WTC11 (cell line): ENCODE data around the gene CLUH.
A peak's percentile ranks its signal among the peaks of the same experiment; 100 is the strongest.

Experiments
- ATF1 ChIP-seq: sonication (generic); formaldehyde crosslinking; IDR thresholded peaks from 2 replicates; pipeline ENCODE4 v1.8.1; 2023; ENCODE audit warnings: mild to moderate bottlenecking, moderate library complexity, missing genetic modification reagents
- CREM ChIP-seq: sonication (generic); formaldehyde crosslinking; IDR thresholded peaks from 2 replicates; pipeline ENCODE4 v1.8.1; 2022; ENCODE audit warnings: mild to moderate bottlenecking, missing genetic modification reagents, moderate library complexity
- ETV6 ChIP-seq: sonication (generic); formaldehyde crosslinking; IDR thresholded peaks from 2 replicates; pipeline ENCODE4 v1.8.1; 2022; ENCODE audit warnings: mild to moderate bottlenecking, missing genetic modification reagents
- GTF2I ChIP-seq: fragments of 250-450 bp; sonication (Bioruptor Pico); conservative IDR thresholded peaks from 2 replicates; pipeline ENCODE4 v1.4.0; 2021; ENCODE audit warnings: mild to moderate bottlenecking
- RELA ChIP-seq: sonication (generic); formaldehyde crosslinking; IDR thresholded peaks from 2 replicates; pipeline ENCODE4 v1.8.1; 2022; ENCODE audit warnings: missing genetic modification reagents, mild to moderate bottlenecking, borderline replicate concordance
- TF ChIP-seq, protein P1 (sequence below): fragments of 200-600 bp; IDR thresholded peaks from 2 replicates; pipeline ENCODE4 v1.8.0; 2022; ENCODE audit warnings: antibody characterized with exemption
- TF ChIP-seq, protein P2 (sequence below): sonication (generic); formaldehyde crosslinking; IDR thresholded peaks from 2 replicates; pipeline ENCODE4 v1.8.1; 2023; ENCODE audit warnings: mild to moderate bottlenecking, missing genetic modification reagents

GRCh38 chr17:2710803-2711607 lies 559 bp downstream of the CLUH start:
- TF ChIP-seq ATF1 (CRISPR knock-in tag) (0 out of 2 replicates have a peak, but pooled peaks have one; percentile 9), CREM (CRISPR knock-in tag) (no peak), RELA (CRISPR knock-in tag) (peak; percentile 70; the same call in 1 of the 2 replicates), GTF2I (CRISPR knock-in tag) (no peak), ETV6 (no peak)
- TF ChIP-seq, protein P1, sequence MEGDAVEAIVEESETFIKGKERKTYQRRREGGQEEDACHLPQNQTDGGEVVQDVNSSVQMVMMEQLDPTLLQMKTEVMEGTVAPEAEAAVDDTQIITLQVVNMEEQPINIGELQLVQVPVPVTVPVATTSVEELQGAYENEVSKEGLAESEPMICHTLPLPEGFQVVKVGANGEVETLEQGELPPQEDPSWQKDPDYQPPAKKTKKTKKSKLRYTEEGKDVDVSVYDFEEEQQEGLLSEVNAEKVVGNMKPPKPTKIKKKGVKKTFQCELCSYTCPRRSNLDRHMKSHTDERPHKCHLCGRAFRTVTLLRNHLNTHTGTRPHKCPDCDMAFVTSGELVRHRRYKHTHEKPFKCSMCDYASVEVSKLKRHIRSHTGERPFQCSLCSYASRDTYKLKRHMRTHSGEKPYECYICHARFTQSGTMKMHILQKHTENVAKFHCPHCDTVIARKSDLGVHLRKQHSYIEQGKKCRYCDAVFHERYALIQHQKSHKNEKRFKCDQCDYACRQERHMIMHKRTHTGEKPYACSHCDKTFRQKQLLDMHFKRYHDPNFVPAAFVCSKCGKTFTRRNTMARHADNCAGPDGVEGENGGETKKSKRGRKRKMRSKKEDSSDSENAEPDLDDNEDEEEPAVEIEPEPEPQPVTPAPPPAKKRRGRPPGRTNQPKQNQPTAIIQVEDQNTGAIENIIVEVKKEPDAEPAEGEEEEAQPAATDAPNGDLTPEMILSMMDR = no peak
- TF ChIP-seq, protein P2, sequence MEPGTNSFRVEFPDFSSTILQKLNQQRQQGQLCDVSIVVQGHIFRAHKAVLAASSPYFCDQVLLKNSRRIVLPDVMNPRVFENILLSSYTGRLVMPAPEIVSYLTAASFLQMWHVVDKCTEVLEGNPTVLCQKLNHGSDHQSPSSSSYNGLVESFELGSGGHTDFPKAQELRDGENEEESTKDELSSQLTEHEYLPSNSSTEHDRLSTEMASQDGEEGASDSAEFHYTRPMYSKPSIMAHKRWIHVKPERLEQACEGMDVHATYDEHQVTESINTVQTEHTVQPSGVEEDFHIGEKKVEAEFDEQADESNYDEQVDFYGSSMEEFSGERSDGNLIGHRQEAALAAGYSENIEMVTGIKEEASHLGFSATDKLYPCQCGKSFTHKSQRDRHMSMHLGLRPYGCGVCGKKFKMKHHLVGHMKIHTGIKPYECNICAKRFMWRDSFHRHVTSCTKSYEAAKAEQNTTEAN = no peak
